ENCODE measurements around the gene EMILIN1. TPM values are rescaled to one million over a fixed set of nuclear protein-coding genes. Genes with fewer than 3 reads are reported as not detected.

EMILIN1 gene
- total RNA-seq, 1 donor from 2014 or later: 18.4 TPM

DNA sequence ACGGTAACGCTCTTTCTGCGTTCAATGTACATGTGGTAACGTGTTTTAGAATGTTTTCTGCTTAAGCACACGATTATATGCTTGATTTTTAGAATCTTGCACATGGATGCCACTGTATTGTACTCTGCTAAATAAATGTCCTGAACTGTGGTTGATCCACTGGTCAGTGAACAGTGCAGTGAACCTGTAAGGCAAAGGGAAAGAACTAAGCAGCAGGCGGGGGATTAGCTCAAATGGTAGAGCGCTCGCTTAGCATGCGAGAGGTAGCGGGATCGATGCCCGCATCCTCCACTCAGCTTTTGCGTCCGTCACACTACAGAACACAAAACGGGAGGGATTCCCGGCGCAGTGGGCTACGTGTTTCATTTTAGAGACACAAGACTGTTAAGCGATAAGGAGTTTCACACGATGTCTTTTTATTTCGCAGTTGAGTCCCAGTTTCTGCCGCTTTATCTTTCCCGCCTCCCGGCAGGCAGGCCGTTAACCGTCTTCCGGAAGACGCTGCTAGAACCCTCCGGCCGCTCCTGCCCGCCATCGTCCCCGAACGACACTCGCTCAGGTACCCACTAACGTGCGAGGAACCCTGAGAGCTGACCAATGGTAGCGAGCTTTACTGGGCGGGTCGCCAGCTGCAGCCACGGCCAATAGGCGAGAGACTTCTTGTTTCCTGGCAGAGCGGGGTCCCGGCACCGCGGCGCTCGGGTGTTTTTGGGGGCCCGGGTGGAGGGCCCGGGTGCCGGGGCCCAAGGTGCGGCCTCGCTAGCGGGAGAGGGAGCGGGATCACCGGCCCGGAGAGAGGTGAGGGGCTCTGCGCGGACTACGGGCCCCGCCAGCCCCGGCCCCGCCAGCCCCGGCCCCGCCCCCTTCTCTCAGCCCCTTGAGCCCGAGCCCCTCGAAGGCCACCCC, 27.2 kb upstream of the EMILIN1 start, which contains the start of gene AGBL5:
AGBL5 (plus strand) TSS at position 673 of the 906 bp plus-strand sequence. CDS start 1,291 bp downstream, outside the sequence.
- Histone ChIP-seq H3K9me3 (replicated peaks) (no peaks in the 10 kb centered on the region), H3K4me3 (peak within 1 kb of the TSS; percentile 97), H3K4me1 (peaks cover 29% of the 10 kb centered on the region), H3K27me3 (ENCODE audit: low read depth) (no peaks in the 10 kb centered on the region), H3K36me3 (peaks cover 27% of the 10 kb centered on the region), H3K27ac (replicated peaks) (peak within 1 kb of the TSS; percentile 96)
- intact Hi-C loops (cut with micrococcal nuclease): no loop called here
- TF ChIP-seq, protein P1, sequence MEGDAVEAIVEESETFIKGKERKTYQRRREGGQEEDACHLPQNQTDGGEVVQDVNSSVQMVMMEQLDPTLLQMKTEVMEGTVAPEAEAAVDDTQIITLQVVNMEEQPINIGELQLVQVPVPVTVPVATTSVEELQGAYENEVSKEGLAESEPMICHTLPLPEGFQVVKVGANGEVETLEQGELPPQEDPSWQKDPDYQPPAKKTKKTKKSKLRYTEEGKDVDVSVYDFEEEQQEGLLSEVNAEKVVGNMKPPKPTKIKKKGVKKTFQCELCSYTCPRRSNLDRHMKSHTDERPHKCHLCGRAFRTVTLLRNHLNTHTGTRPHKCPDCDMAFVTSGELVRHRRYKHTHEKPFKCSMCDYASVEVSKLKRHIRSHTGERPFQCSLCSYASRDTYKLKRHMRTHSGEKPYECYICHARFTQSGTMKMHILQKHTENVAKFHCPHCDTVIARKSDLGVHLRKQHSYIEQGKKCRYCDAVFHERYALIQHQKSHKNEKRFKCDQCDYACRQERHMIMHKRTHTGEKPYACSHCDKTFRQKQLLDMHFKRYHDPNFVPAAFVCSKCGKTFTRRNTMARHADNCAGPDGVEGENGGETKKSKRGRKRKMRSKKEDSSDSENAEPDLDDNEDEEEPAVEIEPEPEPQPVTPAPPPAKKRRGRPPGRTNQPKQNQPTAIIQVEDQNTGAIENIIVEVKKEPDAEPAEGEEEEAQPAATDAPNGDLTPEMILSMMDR (IDR thresholded peaks at IDR 0.05; ENCODE audit: borderline replicate concordance): no peak
- peak; percentile 95 for DNase-seq

DNA sequence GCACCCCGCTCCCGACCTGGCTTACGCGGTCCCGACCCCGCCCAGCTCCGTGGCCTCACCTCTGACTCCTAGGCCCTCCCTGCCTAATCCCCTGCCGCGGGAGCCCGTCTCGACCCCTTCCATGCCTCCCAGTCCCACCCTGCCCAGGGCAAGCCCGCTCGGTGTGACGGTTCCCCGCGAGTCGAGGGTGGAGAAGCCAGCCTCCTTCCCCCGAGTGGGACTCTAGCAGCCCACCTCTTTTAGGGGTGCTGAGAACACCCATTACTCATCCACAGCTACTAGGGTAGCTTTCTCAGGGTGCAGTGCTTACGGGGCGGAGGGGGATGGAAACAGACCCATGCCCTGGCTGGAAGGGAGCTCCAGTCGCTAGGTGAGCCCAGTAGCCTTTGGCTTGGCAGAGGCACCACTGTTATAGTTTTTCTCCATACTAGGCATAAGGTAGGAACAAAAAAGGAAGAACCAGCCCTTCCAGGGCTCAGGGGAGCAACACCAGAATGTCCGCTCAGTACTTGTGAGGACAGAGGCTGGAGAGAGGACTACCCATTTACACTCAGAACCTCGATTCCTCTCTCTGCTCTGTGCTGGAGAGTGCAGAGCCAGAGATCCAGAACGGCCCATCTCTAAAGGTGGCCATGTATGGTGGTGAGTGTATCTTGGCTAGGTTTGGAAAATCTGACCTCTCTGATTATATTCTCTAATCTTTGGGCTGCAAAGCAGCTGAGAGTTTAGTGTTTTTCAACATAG, 26.3 kb upstream of the EMILIN1 start:
- H3K27me3 ChIP-seq (ENCODE audit: low read depth): no peaks in the 10 kb centered on the region
- H3K36me3 ChIP-seq: peaks cover 35% of the 10 kb centered on the region
- no peaks in the 10 kb centered on the region for H3K9me3 ChIP-seq (replicated peaks)
- TF ChIP-seq, protein P1 (IDR thresholded peaks at IDR 0.05; ENCODE audit: borderline replicate concordance): no peak
- intact Hi-C loops (cut with micrococcal nuclease): no loop called here
- peaks cover 29% of the 10 kb centered on the region for H3K4me1 ChIP-seq
- peak; percentile 44 for DNase-seq
- H3K27ac ChIP-seq (replicated peaks): peak overlapping the region; percentile 96
- H3K4me3 ChIP-seq: peak overlapping the region; percentile 97

DNA sequence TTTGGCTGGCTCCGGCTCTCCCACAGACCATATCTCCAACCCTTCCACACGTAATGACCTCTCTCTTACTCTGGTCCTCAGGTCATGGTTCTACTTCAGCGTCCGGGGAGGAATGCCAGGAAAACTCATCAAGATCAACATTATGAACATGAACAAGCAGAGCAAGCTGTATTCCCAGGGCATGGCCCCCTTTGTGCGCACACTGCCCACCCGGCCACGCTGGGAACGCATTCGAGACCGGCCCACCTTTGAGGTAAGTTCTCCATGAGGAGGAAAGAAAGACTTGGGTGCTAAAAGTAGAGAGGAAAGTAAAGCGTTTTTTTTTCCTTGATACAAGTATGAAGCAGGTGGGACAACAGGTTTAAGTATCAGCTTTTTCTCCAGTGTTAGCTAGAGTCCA, 25.1 kb upstream of the EMILIN1 start:
- Histone ChIP-seq H3K4me1 (peaks cover 29% of the 10 kb centered on the region), H3K4me3 (no peak overlapping the region), H3K9me3 (replicated peaks) (no peaks in the 10 kb centered on the region), H3K27me3 (ENCODE audit: low read depth) (no peaks in the 10 kb centered on the region), H3K27ac (replicated peaks) (no peak overlapping the region), H3K36me3 (peaks cover 47% of the 10 kb centered on the region)
- intact Hi-C loops (cut with micrococcal nuclease): no loop called here
- TF ChIP-seq, protein P1 (IDR thresholded peaks at IDR 0.05; ENCODE audit: borderline replicate concordance): no peak
- DNase-seq: no peak

DNA sequence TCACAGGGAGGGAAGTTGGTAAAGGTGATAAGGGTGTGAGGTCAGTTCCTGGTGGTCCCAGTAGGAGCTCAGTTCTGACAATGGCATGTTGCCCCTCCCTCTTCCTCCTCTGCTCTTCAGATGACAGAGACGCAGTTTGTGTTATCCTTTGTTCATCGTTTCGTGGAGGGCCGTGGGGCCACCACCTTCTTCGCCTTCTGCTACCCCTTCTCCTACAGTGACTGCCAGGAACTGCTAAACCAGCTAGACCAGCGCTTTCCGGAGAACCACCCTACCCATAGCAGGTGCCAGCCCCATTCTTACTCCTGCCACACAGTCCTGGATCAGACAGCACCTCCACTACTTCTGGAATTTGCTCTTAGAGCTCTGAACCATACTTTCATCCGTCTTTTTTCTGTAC, 24.6 kb upstream of the EMILIN1 start:
- intact Hi-C loops (cut with micrococcal nuclease): no loop called here
- peaks cover 48% of the 10 kb centered on the region for H3K36me3 ChIP-seq
- H3K27me3 ChIP-seq (ENCODE audit: low read depth): no peaks in the 10 kb centered on the region
- TF ChIP-seq, protein P1 (IDR thresholded peaks at IDR 0.05; ENCODE audit: borderline replicate concordance): no peak
- peaks cover 29% of the 10 kb centered on the region for H3K4me1 ChIP-seq
- H3K27ac ChIP-seq (replicated peaks): no peak overlapping the region
- no peak overlapping the region for H3K4me3 ChIP-seq
- no peaks in the 10 kb centered on the region for H3K9me3 ChIP-seq (replicated peaks)
- DNase-seq: no peak

DNA sequence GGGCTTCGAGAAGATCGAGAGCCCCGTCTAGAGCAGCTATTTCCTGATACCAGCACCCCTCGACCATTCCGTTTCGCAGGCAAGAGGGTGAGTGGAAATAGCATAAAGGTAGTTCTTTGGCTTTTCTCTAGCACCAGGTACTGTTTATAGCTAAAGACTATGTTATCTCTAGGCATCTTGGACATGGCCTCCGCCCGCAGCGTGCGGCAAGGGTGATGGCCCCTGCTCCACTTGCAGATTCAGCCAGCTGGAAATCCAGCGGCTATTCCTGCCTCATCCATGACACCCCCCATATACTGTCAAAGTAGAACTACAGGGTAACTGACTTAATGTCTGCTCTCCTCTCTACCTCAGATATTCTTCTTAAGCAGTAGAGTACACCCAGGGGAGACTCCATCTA, 23.7 kb upstream of the EMILIN1 start:
- TF ChIP-seq, protein P1 (IDR thresholded peaks at IDR 0.05; ENCODE audit: borderline replicate concordance): no peak
- Histone ChIP-seq H3K27ac (replicated peaks) (no peak overlapping the region), H3K4me3 (no peak overlapping the region), H3K4me1 (peaks cover 30% of the 10 kb centered on the region), H3K9me3 (replicated peaks) (no peaks in the 10 kb centered on the region), H3K36me3 (peaks cover 57% of the 10 kb centered on the region), H3K27me3 (ENCODE audit: low read depth) (no peaks in the 10 kb centered on the region)
- intact Hi-C loops (cut with micrococcal nuclease): no loop called here
- DNase-seq: no peak
